HFFc6 (cell line): Measurements from ENCODE around the gene BDNF. TPM values are rescaled to one million over a fixed set of nuclear protein-coding genes. Genes with fewer than 3 reads are reported as not detected.
A peak's percentile ranks its signal among the peaks of the same experiment; 100 is the strongest.

Experiments used
- DNase-seq: peaks from one replicate; pipeline ENCODE4 v3.0.0-alpha.2; 2018
- H3K27ac Mint-ChIP-seq: 2 replicates; pipeline ENCODE4 v1.8.0; 2020; ENCODE audit warnings: mild to moderate bottlenecking, mixed read lengths
- H3K27me3 Mint-ChIP-seq: 2 replicates; pipeline ENCODE4 v1.8.0; 2021; ENCODE audit warnings: mild to moderate bottlenecking, moderate library complexity, mixed read lengths; ENCODE audit not compliant: insufficient read depth
- H3K36me3 Mint-ChIP-seq: 2 replicates; pipeline ENCODE4 v1.8.0; 2021; ENCODE audit warnings: low read depth, mixed read lengths
- H3K4me1 Mint-ChIP-seq: 2 replicates; pipeline ENCODE4 v1.8.0; 2020; ENCODE audit warnings: low read depth, mixed read lengths
- H3K4me3 Mint-ChIP-seq: 2 replicates; pipeline ENCODE4 v1.8.0; 2020; ENCODE audit warnings: mild to moderate bottlenecking, moderate library complexity, mixed read lengths
- H3K9me3 Mint-ChIP-seq: 2 replicates; pipeline ENCODE4 v1.8.0; 2020; ENCODE audit warnings: mild to moderate bottlenecking, mixed read lengths
- total RNA-seq, 6 experiments: library from RNA; stranded (reverse); fragmentation: NEBNext Ultra II Directional; extraction: Animal tissue kit (Norgen Biotek cat#: 25700); gene quantifications; 2 replicates in 1 of 6; 3 replicates in 5 of 6; pipeline ENCODE4 v1.2.3, GENCODE V29; 2021
- TF ChIP-seq, protein P1 (sequence below): fragments of 200-600 bp; sonication (generic); IDR thresholded peaks from 2 replicates; pipeline ENCODE4 v1.5.0; 2021; ENCODE audit warnings: antibody characterized with exemption, mild to moderate bottlenecking

The BDNF gene
- total RNA-seq, 6 experiments from 2014 or later = 62.1 to 92.2 (median 90.0) TPM

DNA sequence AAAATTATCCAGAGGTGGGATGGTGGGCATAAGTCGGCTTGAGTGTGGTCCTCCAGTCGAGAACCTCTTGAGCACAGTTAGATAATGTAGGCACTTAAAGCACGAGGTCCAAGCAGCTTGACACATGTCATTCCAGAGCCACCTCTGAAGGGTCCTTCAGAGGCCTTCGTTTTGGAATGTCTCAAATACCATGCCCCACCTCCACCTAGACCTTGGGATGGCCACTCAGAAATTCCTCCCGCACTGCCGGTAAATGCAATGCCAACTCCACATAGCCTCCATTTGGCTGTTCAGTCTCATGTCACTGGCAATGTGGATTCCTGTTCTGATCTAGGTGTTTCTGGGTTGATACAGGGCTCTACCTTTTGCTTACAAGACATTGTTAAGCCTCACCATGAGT, 43.9 kb downstream of the BDNF start:
- peaks cover 93% of the 10 kb centered on the region for H3K36me3 Mint-ChIP-seq
- peaks cover 95% of the 10 kb centered on the region for H3K4me1 Mint-ChIP-seq
- no peak for DNase-seq
- H3K27ac Mint-ChIP-seq = peak overlapping the region; percentile 81
- peak overlapping the region; percentile 71 for H3K4me3 Mint-ChIP-seq
- H3K27me3 Mint-ChIP-seq = peaks cover 30% of the 10 kb centered on the region
- TF ChIP-seq, protein P1, sequence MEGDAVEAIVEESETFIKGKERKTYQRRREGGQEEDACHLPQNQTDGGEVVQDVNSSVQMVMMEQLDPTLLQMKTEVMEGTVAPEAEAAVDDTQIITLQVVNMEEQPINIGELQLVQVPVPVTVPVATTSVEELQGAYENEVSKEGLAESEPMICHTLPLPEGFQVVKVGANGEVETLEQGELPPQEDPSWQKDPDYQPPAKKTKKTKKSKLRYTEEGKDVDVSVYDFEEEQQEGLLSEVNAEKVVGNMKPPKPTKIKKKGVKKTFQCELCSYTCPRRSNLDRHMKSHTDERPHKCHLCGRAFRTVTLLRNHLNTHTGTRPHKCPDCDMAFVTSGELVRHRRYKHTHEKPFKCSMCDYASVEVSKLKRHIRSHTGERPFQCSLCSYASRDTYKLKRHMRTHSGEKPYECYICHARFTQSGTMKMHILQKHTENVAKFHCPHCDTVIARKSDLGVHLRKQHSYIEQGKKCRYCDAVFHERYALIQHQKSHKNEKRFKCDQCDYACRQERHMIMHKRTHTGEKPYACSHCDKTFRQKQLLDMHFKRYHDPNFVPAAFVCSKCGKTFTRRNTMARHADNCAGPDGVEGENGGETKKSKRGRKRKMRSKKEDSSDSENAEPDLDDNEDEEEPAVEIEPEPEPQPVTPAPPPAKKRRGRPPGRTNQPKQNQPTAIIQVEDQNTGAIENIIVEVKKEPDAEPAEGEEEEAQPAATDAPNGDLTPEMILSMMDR = no peak
- H3K9me3 Mint-ChIP-seq = peaks cover 8% of the 10 kb centered on the region

DNA sequence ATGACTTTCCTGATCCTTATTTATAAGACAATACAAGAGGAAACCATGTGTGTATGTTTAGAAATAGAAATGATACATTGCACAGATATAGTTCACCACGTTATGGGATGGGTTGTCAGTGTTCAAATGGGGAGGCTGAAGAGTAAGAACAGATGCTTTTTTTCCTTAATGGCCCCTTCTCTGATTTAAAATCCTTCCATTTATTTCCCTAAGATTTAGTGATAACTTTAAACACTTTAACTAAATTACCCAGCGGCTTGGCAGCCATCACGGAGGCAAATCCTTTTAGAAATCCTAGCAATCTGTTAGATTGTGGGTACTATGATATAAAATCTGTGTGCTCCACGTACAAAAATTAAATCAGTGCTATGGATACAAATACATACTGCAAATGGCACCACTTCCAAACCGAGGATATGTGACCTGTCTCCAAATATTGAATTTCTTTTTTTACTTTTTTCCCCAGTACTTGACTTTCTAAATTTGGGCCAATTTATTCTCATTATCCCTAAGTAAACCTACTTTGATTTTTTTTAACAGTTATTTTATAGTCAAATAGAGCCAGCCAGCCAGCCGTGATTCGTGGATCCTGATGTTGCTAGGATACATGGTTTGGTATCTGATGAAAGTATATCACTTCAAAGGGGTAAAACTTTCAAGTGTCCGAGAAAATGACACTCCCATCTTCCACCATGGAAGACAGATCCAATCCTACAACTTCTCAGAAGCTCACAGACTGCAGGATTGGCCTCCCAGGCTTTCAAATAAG, 46.1 kb downstream of the BDNF start:
- Mint-ChIP-seq H3K27ac (peak overlapping the region; percentile 65), H3K4me1 (peaks cover 95% of the 10 kb centered on the region), H3K4me3 (peak overlapping the region; percentile 22; the same call in 1 of the 2 replicates), H3K36me3 (peaks cover 85% of the 10 kb centered on the region), H3K27me3 (peaks cover 39% of the 10 kb centered on the region), H3K9me3 (peaks cover 10% of the 10 kb centered on the region)
- TF ChIP-seq, protein P1 = no peak
- DNase-seq = no peak

DNA sequence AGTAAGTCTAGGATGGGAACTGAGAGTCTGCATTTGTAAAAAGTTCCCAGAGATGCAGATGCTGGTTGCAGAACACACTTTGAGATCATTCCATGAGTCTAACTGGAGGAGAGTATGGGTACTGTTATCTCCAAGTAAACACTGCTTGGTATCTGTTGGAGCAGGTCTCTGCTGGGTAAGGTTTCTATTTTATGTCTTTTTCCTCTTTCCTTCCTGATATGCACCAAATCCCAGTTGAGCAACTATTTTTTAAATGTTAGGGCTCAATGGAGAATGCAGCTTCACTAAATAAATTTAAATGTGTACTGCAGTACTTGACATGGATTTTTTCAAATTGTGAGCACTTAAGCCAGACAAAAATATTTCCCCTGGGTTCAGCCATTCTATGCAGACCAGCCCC, 48.5 kb downstream of the BDNF start:
- H3K4me1 Mint-ChIP-seq = peaks cover 76% of the 10 kb centered on the region
- H3K36me3 Mint-ChIP-seq = peaks cover 61% of the 10 kb centered on the region
- peaks cover 5% of the 10 kb centered on the region; the same call in 1 of the 2 replicates for H3K9me3 Mint-ChIP-seq
- H3K4me3 Mint-ChIP-seq = peak overlapping the region; percentile 32; the same call in 1 of the 2 replicates
- TF ChIP-seq, protein P1 = no peak
- peaks cover 41% of the 10 kb centered on the region for H3K27me3 Mint-ChIP-seq
- no peak for DNase-seq
- peak overlapping the region; percentile 62 for H3K27ac Mint-ChIP-seq

DNA sequence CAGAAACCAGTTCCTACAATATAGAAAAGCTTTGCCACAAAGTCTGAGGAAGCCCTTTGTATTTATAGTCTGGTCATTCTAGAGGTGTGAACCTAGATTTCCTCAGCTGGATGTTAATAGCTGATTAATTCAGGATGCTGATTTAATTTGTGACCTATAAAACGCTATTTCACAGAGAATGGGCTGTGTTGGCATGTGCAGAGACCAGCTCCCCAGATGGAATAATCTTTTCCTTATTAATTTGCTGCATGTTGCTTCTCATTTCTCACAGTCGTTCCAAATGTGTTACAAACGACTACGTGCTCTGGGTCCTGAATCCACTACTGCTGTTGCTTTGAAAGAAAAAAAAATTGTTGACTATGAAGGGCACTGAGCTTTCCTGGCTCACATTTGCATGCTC, 49.3 kb downstream of the BDNF start:
- peak overlapping the region; percentile 62 for H3K27ac Mint-ChIP-seq
- TF ChIP-seq, protein P1 = no peak
- H3K36me3 Mint-ChIP-seq = peaks cover 53% of the 10 kb centered on the region
- H3K4me1 Mint-ChIP-seq = peaks cover 74% of the 10 kb centered on the region
- DNase-seq = no peak
- H3K4me3 Mint-ChIP-seq = no peak overlapping the region
- peaks cover 41% of the 10 kb centered on the region for H3K27me3 Mint-ChIP-seq
- H3K9me3 Mint-ChIP-seq = peaks cover 5% of the 10 kb centered on the region; the same call in 1 of the 2 replicates

DNA sequence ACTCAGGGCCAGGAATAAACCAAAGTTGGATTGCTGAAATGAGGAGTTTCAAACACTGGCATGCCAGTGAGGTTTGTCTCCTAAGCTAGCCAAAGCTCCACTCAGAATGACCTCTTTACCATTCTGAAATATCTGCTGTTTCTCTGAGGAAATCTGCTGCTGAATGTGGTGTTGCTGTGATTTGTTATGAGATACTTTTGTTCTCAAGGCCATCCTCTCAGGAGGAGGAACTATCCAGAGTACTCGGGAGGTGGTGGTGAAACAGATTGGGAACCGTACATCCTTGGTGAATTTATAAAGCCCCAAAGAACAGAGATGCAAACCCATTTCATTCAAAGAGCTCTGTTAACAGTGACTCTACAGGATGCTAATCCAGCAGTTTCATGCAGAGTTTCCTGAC, 50.5 kb downstream of the BDNF start:
- peak overlapping the region; percentile 7; the same call in 1 of the 2 replicates for H3K4me3 Mint-ChIP-seq
- H3K27me3 Mint-ChIP-seq = peaks cover 44% of the 10 kb centered on the region
- peaks cover 5% of the 10 kb centered on the region; the same call in 1 of the 2 replicates for H3K9me3 Mint-ChIP-seq
- peaks cover 42% of the 10 kb centered on the region for H3K36me3 Mint-ChIP-seq
- TF ChIP-seq, protein P1 = no peak
- DNase-seq = no peak
- H3K27ac Mint-ChIP-seq = peak overlapping the region; percentile 57
- peaks cover 68% of the 10 kb centered on the region for H3K4me1 Mint-ChIP-seq
